ENCODE data around the gene LMBR1L.

The LMBR1L gene

DNA sequence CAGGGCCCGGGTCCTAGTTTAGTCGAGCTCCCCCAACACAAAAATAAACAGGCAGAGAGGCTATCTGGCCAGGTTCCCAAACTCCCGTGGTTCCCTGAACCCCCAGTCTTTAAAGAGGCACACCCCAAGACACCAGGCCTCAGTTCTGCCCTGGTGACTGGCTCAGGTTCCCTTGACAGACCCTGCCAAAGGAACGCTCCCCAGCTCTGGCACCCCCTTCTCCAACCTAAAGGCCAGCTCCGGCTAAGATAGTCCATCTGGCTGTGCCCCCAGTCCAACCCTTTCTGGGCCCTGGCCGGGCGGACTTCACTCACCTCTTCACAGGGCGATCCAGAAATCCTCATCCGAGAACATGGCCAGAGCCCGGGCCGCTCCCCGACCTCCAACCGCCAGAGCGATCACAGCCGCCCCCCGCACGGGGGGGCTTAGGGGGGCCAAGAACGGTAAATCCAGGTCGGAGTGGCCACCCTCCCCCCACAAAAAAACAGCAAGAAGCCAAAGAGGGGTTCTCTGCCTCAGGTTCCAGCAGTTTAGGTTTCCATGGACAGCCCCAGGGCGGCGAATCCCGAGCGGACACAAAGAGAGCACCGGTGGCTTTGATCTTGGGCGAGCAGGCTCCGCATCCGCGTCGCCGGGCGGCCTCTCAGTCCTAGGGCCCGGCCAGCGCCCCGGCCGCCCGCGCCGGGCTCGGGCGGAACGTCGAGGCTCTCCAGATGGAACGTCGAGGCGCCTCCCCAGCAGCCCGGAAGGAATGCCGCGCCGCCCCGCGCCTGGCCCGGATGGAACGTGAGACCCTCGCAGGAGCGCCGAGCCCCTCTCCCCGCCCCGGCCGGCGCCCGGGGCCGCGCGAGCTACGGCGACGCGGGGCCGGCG lies 51.1 kb downstream of the LMBR1L start:
- H3K4me1 ChIP-seq (ENCODE audit: control insufficient read depth, insufficient read depth, low read depth, low read length) = peaks cover 18% of the 10 kb centered on the region
- H3K9me3 ChIP-seq (ENCODE audit: control insufficient read depth, low read length) = no peaks in the 10 kb centered on the region
- H2BK5ac ChIP-seq (ENCODE audit: low read depth, low read length, poor library complexity, severe bottlenecking) = peak overlapping the region; percentile 100
- H2BK120ac ChIP-seq (ENCODE audit: low read depth, low read length) = peak overlapping the region; percentile 83
- H2BK12ac ChIP-seq (ENCODE audit: low read length in 2 of 2) = peak overlapping the region in 1 of 2 experiments; percentile 11
- under 1% methylated on average over 34 of the region's 70 CpGs for WGBS
- no peak overlapping the region for H2AFZ ChIP-seq (ENCODE audit: low read depth, low read length)
- peak overlapping the region; percentile 74 for H2AK5ac ChIP-seq (ENCODE audit: low read length, severe bottlenecking)
- H3K9ac ChIP-seq (ENCODE audit: low read length) = peak overlapping the region; percentile 97
- peak overlapping the region; percentile 74 for H4K91ac ChIP-seq (ENCODE audit: low read length)
- H4K8ac ChIP-seq (ENCODE audit: low read length) = peak overlapping the region; percentile 50
- peak overlapping the region; percentile 73 to 89 for H3K14ac ChIP-seq (ENCODE audit: low read length in 2 of 2)
- H3K4me2 ChIP-seq (ENCODE audit: low read length, poor library complexity, severe bottlenecking) = peak overlapping the region; percentile 84
- H3K27me3 ChIP-seq (ENCODE audit: control insufficient read depth in 1 of 2, insufficient read depth in 1 of 2, low read length in 2 of 2) = no peaks in the 10 kb centered on the region
- DNase-seq = peak; percentile 35
- peak overlapping the region; percentile 95 for H2BK15ac ChIP-seq (ENCODE audit: low read depth, poor library complexity, severe bottlenecking)
- H3K23ac ChIP-seq (ENCODE audit: low read length in 2 of 2) = peak overlapping the region in 1 of 2 experiments; percentile 76
- peaks cover 7% of the 10 kb centered on the region for H3K79me1 ChIP-seq (replicated peaks; ENCODE audit: low read length, poor library complexity, severe bottlenecking)
- peak overlapping the region; percentile 66 for H3K27ac ChIP-seq (ENCODE audit: low read length, poor library complexity, severe bottlenecking)
- H3K4ac ChIP-seq (ENCODE audit: low read depth in 1 of 2, low read length in 2 of 2) = peak overlapping the region; percentile 90 to 99
- H3K36me3 ChIP-seq (ENCODE audit: control insufficient read depth in 1 of 2, insufficient read depth in 2 of 2, low read depth in 1 of 2, low read length in 2 of 2) = peaks cover 4 to 9% of the 10 kb centered on the region in 2 experiments
- H3K18ac ChIP-seq (ENCODE audit: low read depth in 1 of 2, low read length in 2 of 2) = peak overlapping the region; percentile 98 to 99
- H3K4me3 ChIP-seq (ENCODE audit: insufficient read depth in 1 of 2, low read depth in 1 of 2, low read length in 2 of 2) = peak overlapping the region; percentile 94 to 96

DNA sequence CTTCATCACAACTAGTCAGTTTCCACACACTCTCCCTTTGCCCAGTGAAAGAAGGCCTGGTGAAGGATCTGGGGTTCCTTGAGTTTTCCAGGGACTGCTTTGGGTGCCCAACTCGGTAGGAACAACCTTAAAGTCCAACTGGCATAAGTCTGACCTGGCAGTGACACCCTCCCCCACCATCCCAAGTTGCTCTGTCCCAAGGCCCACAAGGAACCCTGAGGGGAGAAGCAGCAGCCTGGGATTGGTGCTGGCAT lies 51.7 kb downstream of the LMBR1L start:
- peaks cover 8% of the 10 kb centered on the region for H3K79me1 ChIP-seq (replicated peaks; ENCODE audit: low read length, poor library complexity, severe bottlenecking)
- no peak overlapping the region for H4K8ac ChIP-seq (ENCODE audit: low read length)
- peaks cover 10 to 15% of the 10 kb centered on the region in 2 experiments for H3K36me3 ChIP-seq (ENCODE audit: control insufficient read depth in 1 of 2, insufficient read depth in 2 of 2, low read depth in 1 of 2, low read length in 2 of 2)
- peaks cover 23% of the 10 kb centered on the region for H3K4me1 ChIP-seq (ENCODE audit: control insufficient read depth, insufficient read depth, low read depth, low read length)
- H2BK120ac ChIP-seq (ENCODE audit: low read depth, low read length) = no peak overlapping the region
- no peak overlapping the region for H2BK5ac ChIP-seq (ENCODE audit: low read depth, low read length, poor library complexity, severe bottlenecking)
- H3K14ac ChIP-seq (ENCODE audit: low read length in 2 of 2) = peak overlapping the region in 1 of 2 experiments; percentile 41
- peak overlapping the region; percentile 94 to 96 for H3K4me3 ChIP-seq (ENCODE audit: insufficient read depth in 1 of 2, low read depth in 1 of 2, low read length in 2 of 2)
- no peak overlapping the region for H2BK12ac ChIP-seq (ENCODE audit: low read length in 2 of 2)
- no peak overlapping the region for H2AK5ac ChIP-seq (ENCODE audit: low read length, severe bottlenecking)
- DNase-seq = no peak
- no peak overlapping the region for H2BK15ac ChIP-seq (ENCODE audit: low read depth, poor library complexity, severe bottlenecking)
- H2AFZ ChIP-seq (ENCODE audit: low read depth, low read length) = no peak overlapping the region
- H3K27ac ChIP-seq (ENCODE audit: low read length, poor library complexity, severe bottlenecking) = peak overlapping the region; percentile 66
- H3K9ac ChIP-seq (ENCODE audit: low read length) = peak overlapping the region; percentile 97
- WGBS = 0% methylated on average over 1 of the region's 1 CpG
- H3K18ac ChIP-seq (ENCODE audit: low read depth in 1 of 2, low read length in 2 of 2) = peak overlapping the region in 1 of 2 experiments; percentile 98
- no peak overlapping the region for H3K23ac ChIP-seq (ENCODE audit: low read length in 2 of 2)
- no peak overlapping the region for H4K91ac ChIP-seq (ENCODE audit: low read length)
- H3K27me3 ChIP-seq (ENCODE audit: control insufficient read depth in 1 of 2, insufficient read depth in 1 of 2, low read length in 2 of 2) = no peaks in the 10 kb centered on the region
- H3K9me3 ChIP-seq (ENCODE audit: control insufficient read depth, low read length) = no peaks in the 10 kb centered on the region
- H3K4me2 ChIP-seq (ENCODE audit: low read length, poor library complexity, severe bottlenecking) = peak overlapping the region; percentile 84
- H3K4ac ChIP-seq (ENCODE audit: low read depth in 1 of 2, low read length in 2 of 2) = peak overlapping the region; percentile 47 to 99

DNA sequence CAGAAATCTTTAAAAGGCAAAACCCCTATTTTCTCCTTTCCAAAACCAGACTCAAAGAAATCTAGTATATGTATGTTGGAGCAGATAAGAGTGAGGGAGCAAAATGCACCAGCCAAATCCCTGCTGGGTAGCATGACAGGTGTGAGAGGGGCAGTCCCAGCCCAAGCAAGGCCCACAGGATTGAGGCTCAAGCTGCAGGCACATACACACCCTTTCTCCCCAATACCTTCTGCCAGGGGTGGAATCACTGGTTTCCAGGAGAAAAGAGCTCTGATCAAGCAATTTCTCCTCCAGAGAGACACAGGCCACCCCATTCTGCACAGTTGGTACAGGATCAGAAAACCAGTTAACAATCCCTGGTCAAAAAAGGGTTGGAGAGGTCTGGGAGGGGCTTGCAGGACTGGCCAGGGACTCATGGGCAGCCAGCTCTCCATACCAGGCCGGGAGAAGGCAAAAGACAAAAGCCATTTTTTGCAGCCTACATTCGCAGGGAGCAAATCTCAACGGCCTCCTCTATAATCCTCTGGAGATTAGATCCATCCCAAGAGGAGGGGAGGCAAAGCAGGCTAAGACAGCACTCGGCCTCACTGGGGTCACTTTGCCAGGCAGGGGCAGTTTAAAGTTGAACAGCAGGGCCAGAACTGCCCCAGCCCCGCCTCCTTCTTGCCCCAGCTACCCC lies 52.1 kb downstream of the LMBR1L start:
- no peak overlapping the region for H2BK5ac ChIP-seq (ENCODE audit: low read depth, low read length, poor library complexity, severe bottlenecking)
- H4K91ac ChIP-seq (ENCODE audit: low read length) = no peak overlapping the region
- H3K79me1 ChIP-seq (replicated peaks; ENCODE audit: low read length, poor library complexity, severe bottlenecking) = peaks cover 8% of the 10 kb centered on the region
- H3K36me3 ChIP-seq (ENCODE audit: control insufficient read depth in 1 of 2, insufficient read depth in 2 of 2, low read depth in 1 of 2, low read length in 2 of 2) = peaks cover 14 to 20% of the 10 kb centered on the region in 2 experiments
- no peaks in the 10 kb centered on the region for H3K9me3 ChIP-seq (ENCODE audit: control insufficient read depth, low read length)
- no peak overlapping the region for H3K23ac ChIP-seq (ENCODE audit: low read length in 2 of 2)
- H3K4ac ChIP-seq (ENCODE audit: low read depth in 1 of 2, low read length in 2 of 2) = peak overlapping the region in 1 of 2 experiments; percentile 43
- DNase-seq = no peak
- no peak overlapping the region for H3K18ac ChIP-seq (ENCODE audit: low read depth in 1 of 2, low read length in 2 of 2)
- no peaks in the 10 kb centered on the region for H3K27me3 ChIP-seq (ENCODE audit: control insufficient read depth in 1 of 2, insufficient read depth in 1 of 2, low read length in 2 of 2)
- peak overlapping the region in 1 of 2 experiments; percentile 41 for H3K14ac ChIP-seq (ENCODE audit: low read length in 2 of 2)
- peaks cover 27% of the 10 kb centered on the region for H3K4me1 ChIP-seq (ENCODE audit: control insufficient read depth, insufficient read depth, low read depth, low read length)
- no peak overlapping the region for H2BK15ac ChIP-seq (ENCODE audit: low read depth, poor library complexity, severe bottlenecking)
- peak overlapping the region; percentile 84 for H3K4me2 ChIP-seq (ENCODE audit: low read length, poor library complexity, severe bottlenecking)
- WGBS = 2% methylated on average over 5 of the region's 5 CpGs
- peak overlapping the region; percentile 94 to 96 for H3K4me3 ChIP-seq (ENCODE audit: insufficient read depth in 1 of 2, low read depth in 1 of 2, low read length in 2 of 2)
- H4K8ac ChIP-seq (ENCODE audit: low read length) = no peak overlapping the region
- H2AFZ ChIP-seq (ENCODE audit: low read depth, low read length) = no peak overlapping the region
- H2AK5ac ChIP-seq (ENCODE audit: low read length, severe bottlenecking) = no peak overlapping the region
- H2BK120ac ChIP-seq (ENCODE audit: low read depth, low read length) = no peak overlapping the region
- peak overlapping the region; percentile 97 for H3K9ac ChIP-seq (ENCODE audit: low read length)
- peak overlapping the region; percentile 66 for H3K27ac ChIP-seq (ENCODE audit: low read length, poor library complexity, severe bottlenecking)
- H2BK12ac ChIP-seq (ENCODE audit: low read length in 2 of 2) = no peak overlapping the region

DNA sequence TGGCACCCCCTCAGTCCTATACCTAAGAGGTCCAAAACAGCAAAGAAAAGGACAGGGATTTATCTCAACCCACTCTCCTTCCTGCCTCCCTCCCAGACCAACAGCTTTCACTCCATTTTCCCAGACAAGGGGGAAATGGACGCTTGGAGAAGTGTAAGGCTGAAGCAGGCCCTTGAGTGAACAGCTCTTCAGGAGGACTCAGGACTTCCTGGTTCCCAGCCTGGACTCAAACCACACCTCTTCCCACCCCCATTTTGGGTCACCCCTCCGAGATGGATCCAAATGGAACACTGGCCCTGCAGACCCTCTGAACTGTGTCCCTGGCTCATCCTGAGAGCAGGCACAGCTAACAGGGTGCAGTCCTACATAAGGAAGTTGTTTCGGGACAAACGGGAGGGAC lies 52.8 kb downstream of the LMBR1L start:
- H2BK12ac ChIP-seq (ENCODE audit: low read length in 2 of 2) = no peak overlapping the region
- H2BK120ac ChIP-seq (ENCODE audit: low read depth, low read length) = no peak overlapping the region
- no peaks in the 10 kb centered on the region for H3K9me3 ChIP-seq (ENCODE audit: control insufficient read depth, low read length)
- peaks cover 30% of the 10 kb centered on the region for H3K4me1 ChIP-seq (ENCODE audit: control insufficient read depth, insufficient read depth, low read depth, low read length)
- peak overlapping the region; percentile 97 for H3K9ac ChIP-seq (ENCODE audit: low read length)
- no peak overlapping the region for H2BK5ac ChIP-seq (ENCODE audit: low read depth, low read length, poor library complexity, severe bottlenecking)
- H3K36me3 ChIP-seq (ENCODE audit: control insufficient read depth in 1 of 2, insufficient read depth in 2 of 2, low read depth in 1 of 2, low read length in 2 of 2) = peaks cover 20 to 26% of the 10 kb centered on the region in 2 experiments
- H2AK5ac ChIP-seq (ENCODE audit: low read length, severe bottlenecking) = no peak overlapping the region
- WGBS = 41% methylated on average over 4 of the region's 4 CpGs
- H3K27ac ChIP-seq (ENCODE audit: low read length, poor library complexity, severe bottlenecking) = no peak overlapping the region
- H4K8ac ChIP-seq (ENCODE audit: low read length) = no peak overlapping the region
- H2BK15ac ChIP-seq (ENCODE audit: low read depth, poor library complexity, severe bottlenecking) = no peak overlapping the region
- H3K4me3 ChIP-seq (ENCODE audit: insufficient read depth in 1 of 2, low read depth in 1 of 2, low read length in 2 of 2) = peak overlapping the region; percentile 53 to 96
- H3K4ac ChIP-seq (ENCODE audit: low read depth in 1 of 2, low read length in 2 of 2) = no peak overlapping the region
- peak overlapping the region; percentile 84 for H3K4me2 ChIP-seq (ENCODE audit: low read length, poor library complexity, severe bottlenecking)
- no peaks in the 10 kb centered on the region for H3K27me3 ChIP-seq (ENCODE audit: control insufficient read depth in 1 of 2, insufficient read depth in 1 of 2, low read length in 2 of 2)
- H4K91ac ChIP-seq (ENCODE audit: low read length) = no peak overlapping the region
- peak; percentile 34 for DNase-seq
- H3K14ac ChIP-seq (ENCODE audit: low read length in 2 of 2) = peak overlapping the region in 1 of 2 experiments; percentile 69
- H3K18ac ChIP-seq (ENCODE audit: low read depth in 1 of 2, low read length in 2 of 2) = no peak overlapping the region
- peak overlapping the region in 1 of 2 experiments; percentile 53 for H3K23ac ChIP-seq (ENCODE audit: low read length in 2 of 2)
- no peak overlapping the region for H2AFZ ChIP-seq (ENCODE audit: low read depth, low read length)
- H3K79me1 ChIP-seq (replicated peaks; ENCODE audit: low read length, poor library complexity, severe bottlenecking) = peaks cover 12% of the 10 kb centered on the region
